Ectodermal cell (in vitro differentiated cells): ENCODE results near the gene RAPGEF4.

Experiments used
- H3K27ac ChIP-seq: 2 replicates; pipeline ENCODE4 v1.7.0; 2013; ENCODE audit warnings: mild to moderate bottlenecking, low read depth, low read length; ENCODE audit not compliant: insufficient read depth, poor library complexity, severe bottlenecking
- H3K27me3 ChIP-seq: 2 replicates; pipeline ENCODE4 v1.7.0; 2013; ENCODE audit warnings: mild to moderate bottlenecking, low read length; ENCODE audit not compliant: insufficient read depth, control insufficient read depth, poor library complexity, severe bottlenecking
- H3K36me3 ChIP-seq: one replicate; pipeline ENCODE4 v1.7.0; 2013; ENCODE audit warnings: low read length; ENCODE audit not compliant: control insufficient read depth, insufficient read depth
- H3K4me1 ChIP-seq: one replicate; pipeline ENCODE4 v1.7.0; 2013; ENCODE audit warnings: low read length; ENCODE audit not compliant: control insufficient read depth, insufficient read depth
- H3K4me3 ChIP-seq: 2 replicates; pipeline ENCODE4 v1.7.0; 2013; ENCODE audit warnings: low read depth, low read length, control low read depth; ENCODE audit not compliant: insufficient read depth
- H3K9me3 ChIP-seq: 2 replicates; pipeline ENCODE4 v1.7.0; 2013; ENCODE audit warnings: mild to moderate bottlenecking, low read length, moderate library complexity; ENCODE audit not compliant: control insufficient read depth
- WGBS, 2 experiments: methylation state at CpG; one replicate each; pipeline ENCODE4 v1.1.7; 2013; ENCODE audit warnings: missing lambda C conversion rate in 2 of 2; 5-methylcytosine and 5-hydroxymethylcytosine counted together

Gene RAPGEF4

GRCh38 chr2:173040729-173041128 lies 305.1 kb downstream of the RAPGEF4 start:
- Histone ChIP-seq H3K4me1 (no peaks in the 10 kb centered on the region), H3K27ac (no peak overlapping the region), H3K4me3 (no peak overlapping the region), H3K27me3 (no peaks in the 10 kb centered on the region), H3K36me3 (no peaks in the 10 kb centered on the region), H3K9me3 (no peaks in the 10 kb centered on the region)

- Histone ChIP-seq H3K36me3 (no peaks in the 10 kb centered on the region), H3K9me3 (no peaks in the 10 kb centered on the region), H3K27me3 (no peaks in the 10 kb centered on the region), H3K4me3 (no peak overlapping the region), H3K27ac (no peak overlapping the region), H3K4me1 (peaks cover 7% of the 10 kb centered on the region)
- WGBS, 2 experiments = 94 to 95% methylated on average over 8 of the region's 8 CpGs
Observed at GRCh38 chr2:173043476-173043875, 307.8 kb downstream of the RAPGEF4 start.

GRCh38 chr2:173043897-173044519 lies 308.4 kb downstream of the RAPGEF4 start:
- H3K9me3 ChIP-seq = no peaks in the 10 kb centered on the region
- no peaks in the 10 kb centered on the region for H3K27me3 ChIP-seq
- no peaks in the 10 kb centered on the region for H3K36me3 ChIP-seq
- H3K4me1 ChIP-seq = peaks cover 7% of the 10 kb centered on the region
- 92 to 93% methylated on average over 13 of the region's 13 CpGs for WGBS, 2 experiments
- H3K27ac ChIP-seq = no peak overlapping the region
- no peak overlapping the region for H3K4me3 ChIP-seq

GRCh38 chr2:173044686-173045085 lies 309.0 kb downstream of the RAPGEF4 start:
- H3K4me1 ChIP-seq = peaks cover 7% of the 10 kb centered on the region
- H3K36me3 ChIP-seq = no peaks in the 10 kb centered on the region
- H3K4me3 ChIP-seq = no peak overlapping the region
- 90 to 91% methylated on average over 10 of the region's 10 CpGs for WGBS, 2 experiments
- H3K27me3 ChIP-seq = no peaks in the 10 kb centered on the region
- no peak overlapping the region for H3K27ac ChIP-seq
- no peaks in the 10 kb centered on the region for H3K9me3 ChIP-seq

- WGBS, 2 experiments = 95 to 100% methylated on average over 2 of the region's 2 CpGs
- Histone ChIP-seq H3K9me3 (no peaks in the 10 kb centered on the region), H3K27me3 (no peaks in the 10 kb centered on the region), H3K4me1 (peaks cover 7% of the 10 kb centered on the region), H3K27ac (no peak overlapping the region), H3K4me3 (no peak overlapping the region), H3K36me3 (no peaks in the 10 kb centered on the region)
Observed at GRCh38 chr2:173045181-173045580, 309.5 kb downstream of the RAPGEF4 start.

GRCh38 chr2:173048522-173048896 lies 312.9 kb downstream of the RAPGEF4 start:
- Histone ChIP-seq H3K27me3 (no peaks in the 10 kb centered on the region), H3K4me1 (peaks cover 7% of the 10 kb centered on the region), H3K9me3 (no peaks in the 10 kb centered on the region), H3K36me3 (no peaks in the 10 kb centered on the region), H3K4me3 (no peak overlapping the region), H3K27ac (no peak overlapping the region)
- WGBS, 2 experiments = 98 to 100% methylated on average over 3 of the region's 3 CpGs

GRCh38 chr2:173048897-173049661 lies 313.4 kb downstream of the RAPGEF4 start:
- Histone ChIP-seq H3K27me3 (no peaks in the 10 kb centered on the region), H3K9me3 (no peaks in the 10 kb centered on the region), H3K27ac (no peak overlapping the region), H3K4me1 (peaks cover 7% of the 10 kb centered on the region), H3K36me3 (no peaks in the 10 kb centered on the region), H3K4me3 (no peak overlapping the region)
- 92 to 93% methylated on average over 3 of the region's 4 CpGs for WGBS, 2 experiments

- WGBS, 2 experiments = 92 to 96% methylated on average over 3 of the region's 3 CpGs
- Histone ChIP-seq H3K36me3 (no peaks in the 10 kb centered on the region), H3K27me3 (no peaks in the 10 kb centered on the region), H3K9me3 (no peaks in the 10 kb centered on the region), H3K27ac (no peak overlapping the region), H3K4me3 (no peak overlapping the region), H3K4me1 (peaks cover 7% of the 10 kb centered on the region)
Observed at GRCh38 chr2:173049831-173050230, 314.2 kb downstream of the RAPGEF4 start.

GRCh38 chr2:173050684-173051083 lies 315.0 kb downstream of the RAPGEF4 start:
- no peak overlapping the region for H3K27ac ChIP-seq
- 92 to 93% methylated on average over 4 of the region's 4 CpGs for WGBS, 2 experiments

GRCh38 chr2:173051463-173052215 lies 316.0 kb downstream of the RAPGEF4 start:
- Histone ChIP-seq H3K36me3 (no peaks in the 10 kb centered on the region), H3K4me3 (no peak overlapping the region), H3K9me3 (no peaks in the 10 kb centered on the region), H3K27me3 (no peaks in the 10 kb centered on the region), H3K27ac (no peak overlapping the region), H3K4me1 (peaks cover 2% of the 10 kb centered on the region)
- 90% methylated on average over 6 to 7 of the region's 7 CpGs for WGBS, 2 experiments

More at GRCh38 chr2:173050684-173051083, 315.0 kb downstream of the RAPGEF4 start:
- Histone ChIP-seq H3K4me1 (peaks cover 7% of the 10 kb centered on the region), H3K4me3 (no peak overlapping the region), H3K36me3 (no peaks in the 10 kb centered on the region), H3K9me3 (no peaks in the 10 kb centered on the region), H3K27me3 (no peaks in the 10 kb centered on the region)
